Body of pancreas (tissue), 4 donors: ENCODE measurements around the gene KCNJ10. TPM values are rescaled to one million over a fixed set of nuclear protein-coding genes. Genes with fewer than 3 reads are reported as not detected.
A peak's percentile ranks its signal among the peaks of the same experiment; 100 is the strongest.

Experiments used
- ATAC-seq: fragments of 150-250 bp; one replicate; pipeline ENCODE4 v1.9.1; 2016
- DNase-seq, 4 donors: peaks; one replicate each; pipeline ENCODE4 v3.0.0-alpha.2; 2019
- H3K27ac ChIP-seq, 4 donors: fragments of 200-600 bp; sonication (generic); 1 replicate in 3 of 4; 2 replicates in 1 of 4; pipeline versions ENCODE4 v1.5.1 to v1.6.1; 2016 to 2019; ENCODE audit warnings: mild to moderate bottlenecking in 1 of 4, mixed read lengths in 1 of 4, moderate library complexity in 1 of 4
- H3K27me3 ChIP-seq, 2 donors: fragments of 200-600 bp; sonication (generic); one replicate each; pipeline ENCODE4 v1.6.0; 2016; ENCODE audit warnings: mild to moderate bottlenecking in 1 of 2
- H3K36me3 ChIP-seq, 2 donors: fragments of 200-600 bp; sonication (generic); replicated peaks in 1 of 2; 2 replicates each; pipeline ENCODE4 v1.5.1; 2016; ENCODE audit warnings: low read depth in 2 of 2; ENCODE audit not compliant: insufficient read depth in 1 of 2
- H3K4me1 ChIP-seq: fragments of 200-600 bp; sonication (generic); one replicate; pipeline ENCODE4 v1.6.0; 2016
- H3K4me3 ChIP-seq, 2 donors: fragments of 200-600 bp; sonication (generic); 1 replicate in 1 of 2; 2 replicates in 1 of 2; pipeline ENCODE4 v1.5.1; 2016 to 2019
- H3K9me3 ChIP-seq, 3 donors: fragments of 200-600 bp; sonication (generic); 1 replicate in 2 of 3; 2 replicates in 1 of 3; pipeline ENCODE4 v1.5.1; 2016
- POLR2A ChIP-seq, 3 donors: fragments of 450-650 bp; IDR thresholded peaks; one replicate each; pipeline ENCODE4 v1.6.1; 2016; ENCODE audit warnings: antibody characterized with exemption in 3 of 3, mild to moderate bottlenecking in 2 of 3
- WGBS, 2 donors: methylation state at CpG; one replicate each; pipeline ENCODE4 v1.1.5; 2017; 5-methylcytosine and 5-hydroxymethylcytosine counted together
- intact Hi-C: fragments of 100-400 bp; cut with DNase I; formaldehyde crosslinking; loops from one replicate; pipeline ENCODE4 v1.15.1; 2023
- total RNA-seq, 2 donors: library from RNA; depleted of rRNA; stranded (reverse); fragments of >200 nt; gene quantifications; one replicate each; pipeline ENCODE4 v1.1.0, GENCODE V29; 2016
- TF ChIP-seq, protein P1 (sequence below), 7 experiments: fragments of 450-650 bp in 4 of 7; fragments of 200-600 bp in 3 of 7; sonication (generic) in 3 of 7; IDR thresholded peaks; one replicate each; pipeline ENCODE4 v1.5.1; 2016 to 2019; ENCODE audit warnings: antibody characterized with exemption in 7 of 7

The KCNJ10 gene
- total RNA-seq, 2 donors from 2014 or later, result not detected

DNA sequence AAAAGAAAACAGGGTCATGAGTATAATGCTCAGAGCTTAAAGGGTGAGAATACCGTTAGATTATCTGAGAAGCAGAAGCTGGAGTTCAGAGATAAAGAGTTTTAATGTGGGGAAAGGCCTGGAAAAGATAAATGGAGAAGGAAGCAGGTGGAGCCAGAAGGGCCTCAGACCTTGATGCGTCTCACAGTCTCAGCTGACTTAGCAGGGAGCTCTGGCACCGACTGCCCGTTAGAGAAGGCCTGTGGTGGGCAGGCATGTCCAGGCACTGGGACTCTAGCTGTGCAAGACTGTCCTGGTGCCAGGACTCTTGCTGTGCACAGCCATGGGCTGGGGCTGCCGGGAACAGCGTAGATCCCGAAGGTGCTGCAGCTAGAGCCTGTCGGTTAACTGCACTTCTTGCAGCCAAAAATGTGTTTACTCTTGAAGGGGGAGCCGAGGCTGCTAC is 112.1 kb downstream of the KCNJ10 start:
- H3K9me3 ChIP-seq, result no peaks in the 10 kb centered on the region
- intact Hi-C loops, result no loop called here
- TF ChIP-seq, protein P1, sequence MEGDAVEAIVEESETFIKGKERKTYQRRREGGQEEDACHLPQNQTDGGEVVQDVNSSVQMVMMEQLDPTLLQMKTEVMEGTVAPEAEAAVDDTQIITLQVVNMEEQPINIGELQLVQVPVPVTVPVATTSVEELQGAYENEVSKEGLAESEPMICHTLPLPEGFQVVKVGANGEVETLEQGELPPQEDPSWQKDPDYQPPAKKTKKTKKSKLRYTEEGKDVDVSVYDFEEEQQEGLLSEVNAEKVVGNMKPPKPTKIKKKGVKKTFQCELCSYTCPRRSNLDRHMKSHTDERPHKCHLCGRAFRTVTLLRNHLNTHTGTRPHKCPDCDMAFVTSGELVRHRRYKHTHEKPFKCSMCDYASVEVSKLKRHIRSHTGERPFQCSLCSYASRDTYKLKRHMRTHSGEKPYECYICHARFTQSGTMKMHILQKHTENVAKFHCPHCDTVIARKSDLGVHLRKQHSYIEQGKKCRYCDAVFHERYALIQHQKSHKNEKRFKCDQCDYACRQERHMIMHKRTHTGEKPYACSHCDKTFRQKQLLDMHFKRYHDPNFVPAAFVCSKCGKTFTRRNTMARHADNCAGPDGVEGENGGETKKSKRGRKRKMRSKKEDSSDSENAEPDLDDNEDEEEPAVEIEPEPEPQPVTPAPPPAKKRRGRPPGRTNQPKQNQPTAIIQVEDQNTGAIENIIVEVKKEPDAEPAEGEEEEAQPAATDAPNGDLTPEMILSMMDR (IDR thresholded peaks at IDR 0.05), result peak in 2 of 7 experiments; percentile 5 to 9
- no peak for TF ChIP-seq POLR2A (IDR thresholded peaks at IDR 0.05)
- no peak overlapping the region for H3K4me3 ChIP-seq
- ATAC-seq, result peak; percentile 71
- no peaks in the 10 kb centered on the region for H3K36me3 ChIP-seq
- H3K27me3 ChIP-seq, result no peaks in the 10 kb centered on the region
- WGBS, 2 donors, result 4 to 14% methylated on average over 5 to 9 of the region's 9 CpGs
- H3K27ac ChIP-seq, result peak overlapping the region in 2 of 4 donors; percentile 56 to 60
- H3K4me1 ChIP-seq, result peaks cover 18% of the 10 kb centered on the region
- peak; percentile 42 to 78 (median 56) for DNase-seq

DNA sequence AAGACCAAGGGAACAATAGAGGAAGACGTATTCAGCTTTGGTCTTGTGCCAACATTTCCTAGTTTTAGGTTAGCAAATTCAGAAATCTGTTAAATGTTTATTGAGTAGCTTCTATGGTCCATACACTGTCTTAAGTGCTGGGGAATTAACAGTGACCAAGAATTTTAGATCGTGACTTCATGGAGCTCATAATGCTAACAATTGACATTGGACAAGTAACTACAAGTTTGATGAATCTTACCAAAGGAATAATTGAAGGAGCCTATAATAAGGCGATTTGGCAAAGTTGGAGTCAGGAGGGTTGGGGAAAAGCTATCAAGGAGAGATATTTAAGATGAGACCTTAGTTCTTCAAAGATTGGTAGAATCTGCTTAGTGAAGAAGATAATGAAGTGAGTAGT is 114.5 kb downstream of the KCNJ10 start:
- intact Hi-C loops, result no loop called here
- no peak for DNase-seq
- Histone ChIP-seq H3K36me3 (no peaks in the 10 kb centered on the region), H3K27me3 (no peaks in the 10 kb centered on the region), H3K27ac (no peak overlapping the region), H3K9me3 (no peaks in the 10 kb centered on the region), H3K4me3 (no peak overlapping the region), H3K4me1 (peaks cover 18% of the 10 kb centered on the region)
- ATAC-seq, result no peak
- WGBS, 2 donors, result 80 to 89% methylated on average over 3 of the region's 3 CpGs
- TF ChIP-seq, protein P1 (IDR thresholded peaks at IDR 0.05), result no peak
- no peak for TF ChIP-seq POLR2A (IDR thresholded peaks at IDR 0.05)

DNA sequence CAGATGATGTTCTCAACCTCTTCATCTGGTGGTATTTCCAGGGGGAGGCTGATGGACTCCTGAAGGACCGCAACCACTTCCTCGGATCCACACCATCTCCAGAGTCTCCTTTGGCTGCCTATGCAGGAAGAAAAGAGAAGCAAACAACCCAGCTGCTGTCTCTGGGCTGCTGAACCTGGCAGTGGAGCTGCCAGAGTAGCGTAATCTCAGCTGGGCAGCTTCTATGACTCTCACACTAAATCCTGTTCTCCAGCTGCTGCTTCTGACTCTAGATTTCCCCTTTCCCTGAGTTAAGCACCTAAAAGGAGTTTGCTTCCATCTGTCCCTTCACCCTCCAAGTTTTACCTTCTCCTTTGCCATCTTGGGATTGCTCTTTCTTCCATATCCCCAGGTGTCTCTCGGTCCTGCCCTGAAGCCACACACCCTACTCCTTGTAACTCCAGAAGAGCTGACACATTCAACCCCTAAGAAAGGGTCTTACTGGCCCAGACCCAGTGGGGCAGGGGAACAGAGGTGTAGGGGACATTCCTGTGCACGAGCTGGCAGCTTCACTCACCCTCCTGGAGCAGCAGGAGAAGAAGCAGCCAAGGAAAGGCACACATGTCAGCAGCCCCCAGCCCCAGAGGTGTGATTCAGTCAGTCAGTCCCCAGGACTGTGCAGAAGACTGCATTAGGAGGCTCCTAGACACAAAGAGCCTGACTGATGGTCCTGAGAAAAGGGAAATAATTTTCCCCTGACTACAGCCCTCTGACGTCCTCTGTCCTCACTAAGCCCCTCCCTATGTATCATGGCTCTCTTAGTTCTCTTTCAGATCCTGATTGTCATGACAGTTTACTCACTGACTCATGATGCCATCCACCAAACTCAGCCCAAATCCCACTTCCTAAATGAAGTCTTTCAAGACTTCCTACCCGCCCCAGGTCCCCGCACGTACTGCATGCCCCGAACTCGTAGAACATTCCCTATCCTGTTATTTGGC is 116.1 kb downstream of the KCNJ10 start, which contains the start of gene SLAMF9:
SLAMF9 (minus strand) TSS at position 702 of the 980 bp plus-strand sequence; CDS start at position 602, 100 bp downstream.
- Histone ChIP-seq H3K9me3 (no peaks in the 10 kb centered on the region), H3K27ac (no peak within 1 kb of the TSS), H3K27me3 (no peaks in the 10 kb centered on the region), H3K4me1 (peaks cover 16% of the 10 kb centered on the region), H3K4me3 (no peak within 1 kb of the TSS), H3K36me3 (no peaks in the 10 kb centered on the region)
- 69 to 74% methylated on average over 10 to 11 of the region's 11 CpGs for WGBS, 2 donors
- ATAC-seq (no peak), DNase-seq (no peak)
- intact Hi-C loops, result no loop called here
- no peak for TF ChIP-seq POLR2A (IDR thresholded peaks at IDR 0.05)
- TF ChIP-seq, protein P1 (IDR thresholded peaks at IDR 0.05), result no peak

DNA sequence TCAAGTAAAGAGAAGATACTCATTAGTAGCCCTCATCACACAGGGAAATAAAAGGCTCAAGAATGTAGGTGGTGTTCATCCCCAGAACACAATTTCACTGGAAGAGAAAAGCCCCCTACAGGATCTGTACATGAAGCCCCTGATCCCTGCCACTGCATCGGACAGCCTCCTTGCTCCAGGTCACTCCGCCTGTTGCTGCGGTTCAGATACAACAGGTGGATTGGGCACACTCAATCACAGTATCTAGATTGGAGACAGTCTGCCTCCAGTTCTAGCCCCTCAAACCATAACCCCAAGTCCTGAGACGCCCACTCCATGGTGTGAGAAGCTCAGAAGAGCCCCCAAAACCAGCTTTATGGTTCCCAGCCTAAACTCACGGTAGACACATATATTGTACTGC is 117.0 kb downstream of the KCNJ10 start:
- Histone ChIP-seq H3K36me3 (no peaks in the 10 kb centered on the region), H3K4me3 (no peak overlapping the region), H3K27ac (no peak overlapping the region), H3K9me3 (no peaks in the 10 kb centered on the region), H3K27me3 (no peaks in the 10 kb centered on the region), H3K4me1 (peaks cover 8% of the 10 kb centered on the region)
- TF ChIP-seq POLR2A (IDR thresholded peaks at IDR 0.05), result no peak
- TF ChIP-seq, protein P1 (IDR thresholded peaks at IDR 0.05), result no peak
- 72 to 78% methylated on average over 5 of the region's 5 CpGs for WGBS, 2 donors
- intact Hi-C loops, result no loop called here
- DNase-seq (no peak), ATAC-seq (no peak)
